GM12865 (cell line): ENCODE data around the gene FRMD3.

Experiments used
- DNase-seq: peaks from one replicate; pipeline ENCODE4 v3.0.0; 2010; ENCODE audit warnings: low read depth
- H3K4me3 ChIP-seq: 2 replicates; pipeline ENCODE4 v1.5.1; 2011; ENCODE audit warnings: mild to moderate bottlenecking, low read depth, low read length, control low read depth
- TF ChIP-seq, protein P1 (sequence below): IDR thresholded peaks from 2 replicates; pipeline ENCODE4 v1.5.1; 2011; ENCODE audit warnings: low read length, control low read depth, low read depth, inconsistent platforms; ENCODE audit not compliant: insufficient read depth; ENCODE audit errors: missing control alignments

Gene FRMD3

DNA sequence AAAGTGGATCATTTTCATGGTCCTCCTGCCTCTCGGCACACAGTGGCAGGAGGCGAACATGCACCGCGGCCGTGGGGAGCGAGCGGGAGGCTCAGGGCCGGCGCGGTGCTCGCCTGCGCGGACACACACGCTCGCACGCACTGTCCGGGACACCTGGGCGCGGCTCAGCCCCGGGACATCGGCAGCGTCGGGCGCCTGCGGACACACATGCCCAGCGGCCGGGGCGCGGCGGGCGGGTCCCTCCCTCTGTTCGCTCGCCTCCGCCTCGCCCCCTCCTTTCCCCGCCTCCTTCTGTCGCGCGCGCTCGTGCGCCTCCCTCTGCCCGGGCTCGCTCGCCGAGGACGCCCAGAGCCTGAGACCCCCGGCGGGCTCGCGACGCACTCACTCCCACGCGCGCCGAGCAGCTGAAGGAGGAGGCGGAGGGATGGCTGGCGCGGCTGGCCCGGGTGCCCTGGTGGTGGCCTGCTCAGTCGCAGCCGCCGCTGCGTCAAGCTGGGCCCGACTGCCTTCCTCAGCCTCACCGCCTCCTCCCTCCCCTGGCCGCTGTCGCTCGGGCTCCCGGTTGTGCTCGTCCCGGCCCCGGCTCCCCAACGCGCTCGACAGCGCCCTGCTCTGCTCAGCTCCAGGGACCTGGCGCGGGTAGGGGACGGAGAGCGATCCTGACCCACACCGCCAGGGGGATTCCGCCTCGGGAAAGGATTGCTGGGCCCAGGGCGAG is at the start of gene FRMD3:
FRMD3 (minus strand) TSS at position 230 of the 718 bp plus-strand sequence; CDS start at position 60, 170 bp downstream.
- peak within 1 kb of the TSS; percentile 15; the same call in 1 of the 2 replicates for H3K4me3 ChIP-seq
- TF ChIP-seq, protein P1, sequence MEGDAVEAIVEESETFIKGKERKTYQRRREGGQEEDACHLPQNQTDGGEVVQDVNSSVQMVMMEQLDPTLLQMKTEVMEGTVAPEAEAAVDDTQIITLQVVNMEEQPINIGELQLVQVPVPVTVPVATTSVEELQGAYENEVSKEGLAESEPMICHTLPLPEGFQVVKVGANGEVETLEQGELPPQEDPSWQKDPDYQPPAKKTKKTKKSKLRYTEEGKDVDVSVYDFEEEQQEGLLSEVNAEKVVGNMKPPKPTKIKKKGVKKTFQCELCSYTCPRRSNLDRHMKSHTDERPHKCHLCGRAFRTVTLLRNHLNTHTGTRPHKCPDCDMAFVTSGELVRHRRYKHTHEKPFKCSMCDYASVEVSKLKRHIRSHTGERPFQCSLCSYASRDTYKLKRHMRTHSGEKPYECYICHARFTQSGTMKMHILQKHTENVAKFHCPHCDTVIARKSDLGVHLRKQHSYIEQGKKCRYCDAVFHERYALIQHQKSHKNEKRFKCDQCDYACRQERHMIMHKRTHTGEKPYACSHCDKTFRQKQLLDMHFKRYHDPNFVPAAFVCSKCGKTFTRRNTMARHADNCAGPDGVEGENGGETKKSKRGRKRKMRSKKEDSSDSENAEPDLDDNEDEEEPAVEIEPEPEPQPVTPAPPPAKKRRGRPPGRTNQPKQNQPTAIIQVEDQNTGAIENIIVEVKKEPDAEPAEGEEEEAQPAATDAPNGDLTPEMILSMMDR, result peak; percentile 16
- DNase-seq, result peak; percentile 45

- no peak overlapping the region for H3K4me3 ChIP-seq
- no peak for DNase-seq
- TF ChIP-seq, protein P1, result no peak
Observed at GRCh38 chr9:83584995-83585394, 46.8 kb upstream of the FRMD3 start.

GRCh38 chr9:83583151-83584014 is 45.2 kb upstream of the FRMD3 start:
- TF ChIP-seq, protein P1, result peak; percentile 66

DNA sequence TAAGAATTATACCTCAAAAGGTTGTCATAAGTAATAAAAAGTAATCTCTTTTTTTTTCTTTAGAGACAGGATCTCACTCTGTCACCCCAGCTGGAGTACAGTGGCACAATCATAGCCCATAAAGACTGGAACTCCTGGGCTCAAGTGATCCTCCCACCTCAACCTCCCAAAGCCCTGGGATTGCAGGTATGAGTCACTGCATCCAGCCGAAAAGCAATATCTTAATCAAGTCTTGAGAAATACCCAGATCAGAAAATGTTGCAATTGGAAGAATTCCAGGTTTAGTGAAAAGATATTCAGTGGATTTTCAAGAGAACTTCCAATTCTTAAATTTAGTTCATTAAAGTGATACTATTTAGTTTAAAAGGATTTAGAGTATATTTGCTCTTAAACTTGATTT is 43.8 kb upstream of the FRMD3 start:
- H3K4me3 ChIP-seq, result no peak overlapping the region
- TF ChIP-seq, protein P1, result no peak
- DNase-seq, result no peak

More at GRCh38 chr9:83583151-83584014, 45.2 kb upstream of the FRMD3 start:
- H3K4me3 ChIP-seq, result no peak overlapping the region
- peak; percentile 61 for DNase-seq

DNA sequence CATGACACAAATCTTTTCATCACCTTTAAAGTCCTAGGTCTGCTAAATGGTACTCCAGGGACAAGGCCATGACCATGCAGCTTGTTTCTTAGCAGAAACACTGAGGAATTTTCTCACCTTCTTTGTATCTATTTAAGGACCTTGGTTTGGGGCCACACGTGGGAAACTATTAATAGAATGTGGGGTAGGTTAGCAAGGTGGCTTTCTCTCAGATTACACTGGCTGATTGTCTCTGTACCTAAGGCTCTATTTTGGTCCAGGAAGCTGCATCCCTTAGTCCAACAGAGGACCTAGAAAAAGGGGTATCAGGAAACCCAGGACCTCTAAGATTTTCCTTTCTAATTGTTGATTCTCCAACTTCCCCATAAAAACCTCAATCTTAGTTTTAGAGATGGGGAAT is 36.3 kb upstream of the FRMD3 start:
- no peak for DNase-seq
- H3K4me3 ChIP-seq, result no peak overlapping the region

DNA sequence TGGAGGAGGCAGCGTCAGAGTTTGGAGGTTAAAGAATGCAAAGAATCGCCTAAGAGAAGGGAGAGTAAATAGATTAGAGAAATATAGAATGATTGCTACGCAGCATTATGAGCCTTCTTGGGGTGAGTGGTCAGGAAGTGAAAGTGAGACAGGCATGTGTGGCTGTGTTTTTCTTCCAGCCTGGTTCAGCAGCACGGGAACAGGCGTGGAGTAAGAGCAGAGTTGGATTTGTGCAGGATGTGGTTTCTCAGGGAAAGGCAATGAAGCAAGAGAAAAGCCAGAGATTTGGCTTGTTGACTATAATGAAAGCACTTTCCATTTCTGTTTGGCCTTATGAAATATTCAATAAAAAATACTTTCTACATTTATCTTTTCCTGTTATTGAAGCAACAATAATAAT is 34.3 kb upstream of the FRMD3 start:
- DNase-seq, result peak; percentile 17
- TF ChIP-seq, protein P1, result no peak
- no peak overlapping the region for H3K4me3 ChIP-seq

More for the DNA sequence above, 36.3 kb upstream of the FRMD3 start:
- TF ChIP-seq, protein P1, result no peak
